ENCODE results near the gene DHRS1.

Gene DHRS1

GRCh38 chr14:24283796-24284460, 15.7 kb downstream of the DHRS1 start:
- H3K4me3 ChIP-seq (ENCODE audit: low read depth, low read length): no peak overlapping the region
- no peak for TF ChIP-seq MAX (IDR thresholded peaks at IDR 0.05; ENCODE audit: low read depth, low read length)
- no peak for DNase-seq (ENCODE audit: low read depth)

- DNase-seq (ENCODE audit: low read depth): no peak
- TF ChIP-seq MAX (IDR thresholded peaks at IDR 0.05; ENCODE audit: low read depth, low read length): no peak
- no peak for TF ChIP-seq MYC (IDR thresholded peaks at IDR 0.05; ENCODE audit: low read depth, low read length)
- TF ChIP-seq CTCF (IDR thresholded peaks at IDR 0.05; ENCODE audit: low read depth, low read length): no peak
- TF ChIP-seq POLR2A (IDR thresholded peaks at IDR 0.05; ENCODE audit: extremely low read depth, insufficient read length): no peak
- H3K4me3 ChIP-seq (ENCODE audit: low read depth, low read length): no peak overlapping the region
Measured at GRCh38 chr14:24282736-24283135, 16.8 kb downstream of the DHRS1 start.

DNA sequence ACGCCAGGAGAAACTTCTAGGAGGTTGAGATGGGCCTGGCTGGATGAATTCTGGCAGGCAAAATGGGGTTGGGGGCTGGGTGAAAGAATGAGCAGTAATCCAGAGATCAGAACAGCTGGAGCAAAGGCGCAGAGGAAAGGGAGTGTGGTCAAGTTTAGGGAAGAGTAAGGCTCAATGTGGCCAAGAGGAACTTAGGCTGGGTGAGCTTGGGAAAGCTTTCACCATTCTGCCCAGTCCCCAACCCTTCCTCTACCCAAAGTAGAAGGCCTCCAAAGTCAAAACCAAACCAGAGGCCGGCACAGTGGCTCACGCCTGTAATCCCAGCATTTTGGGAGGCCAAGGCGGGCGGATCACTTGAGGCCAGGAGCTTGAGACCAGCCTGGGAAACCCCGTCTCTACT, 17.9 kb downstream of the DHRS1 start:
- no peak overlapping the region for H3K4me3 ChIP-seq (ENCODE audit: low read depth, low read length)
- no peak for TF ChIP-seq MAX (IDR thresholded peaks at IDR 0.05; ENCODE audit: low read depth, low read length)
- no peak for TF ChIP-seq CTCF (IDR thresholded peaks at IDR 0.05; ENCODE audit: low read depth, low read length)
- TF ChIP-seq POLR2A (IDR thresholded peaks at IDR 0.05; ENCODE audit: extremely low read depth, insufficient read length): no peak
- TF ChIP-seq MYC (IDR thresholded peaks at IDR 0.05; ENCODE audit: low read depth, low read length): no peak
- DNase-seq (ENCODE audit: low read depth): no peak

GRCh38 chr14:24280797-24281460, 18.7 kb downstream of the DHRS1 start:
- TF ChIP-seq MYC (IDR thresholded peaks at IDR 0.05; ENCODE audit: low read depth, low read length): no peak
- TF ChIP-seq POLR2A (IDR thresholded peaks at IDR 0.05; ENCODE audit: extremely low read depth, insufficient read length): no peak
- no peak for TF ChIP-seq MAX (IDR thresholded peaks at IDR 0.05; ENCODE audit: low read depth, low read length)
- TF ChIP-seq CTCF (IDR thresholded peaks at IDR 0.05; ENCODE audit: low read depth, low read length): no peak
- no peak for DNase-seq (ENCODE audit: low read depth)
- H3K4me3 ChIP-seq (ENCODE audit: low read depth, low read length): no peak overlapping the region

DNA sequence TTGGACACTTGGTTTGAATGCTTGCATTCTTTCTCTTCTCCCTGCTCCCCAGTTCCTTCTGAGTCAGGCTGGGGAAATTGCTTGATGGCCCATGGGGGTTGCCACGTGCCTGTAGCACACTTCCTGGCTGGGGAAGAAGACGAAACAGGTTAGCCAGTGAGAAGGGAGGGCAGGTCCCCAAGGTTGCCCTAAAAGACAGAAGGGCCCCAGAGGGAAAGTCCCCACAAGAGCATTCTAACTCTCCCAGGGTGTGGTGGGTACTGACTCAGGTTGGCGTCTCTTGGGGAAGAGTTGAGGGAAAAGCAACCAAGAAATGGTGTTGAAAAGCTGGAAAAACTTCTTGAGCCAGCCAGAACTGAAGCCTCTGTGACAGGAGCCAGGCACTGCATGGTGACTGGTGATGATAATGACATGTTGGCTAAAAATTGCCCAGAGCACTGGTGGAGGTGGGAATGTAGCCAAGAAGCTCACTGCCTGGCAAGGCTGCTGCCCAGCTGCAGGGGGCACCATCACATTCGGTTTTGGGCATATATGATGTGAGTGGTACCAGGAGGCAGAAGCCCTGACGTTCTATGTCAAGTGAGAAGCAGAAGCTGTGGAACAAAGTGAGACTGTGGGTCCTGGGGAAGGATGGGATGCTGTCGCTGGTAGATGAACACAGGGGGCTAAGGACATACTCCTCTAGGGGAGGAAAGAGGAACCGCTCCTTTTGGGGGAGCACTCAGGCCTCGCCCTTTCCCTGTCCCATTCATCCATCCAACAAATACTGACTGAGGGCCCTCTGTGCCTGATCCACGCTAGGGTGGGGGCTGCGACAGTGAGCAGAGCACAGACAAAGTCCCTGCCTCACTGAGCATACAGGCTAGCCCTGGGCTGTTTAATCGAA, 20.0 kb downstream of the DHRS1 start:
- DNase-seq (ENCODE audit: low read depth): peak; percentile 58
- TF ChIP-seq CTCF (IDR thresholded peaks at IDR 0.05; ENCODE audit: low read depth, low read length) (peak; percentile 45), POLR2A (IDR thresholded peaks at IDR 0.05; ENCODE audit: extremely low read depth, insufficient read length) (no peak), MAX (IDR thresholded peaks at IDR 0.05; ENCODE audit: low read depth, low read length) (no peak), MYC (IDR thresholded peaks at IDR 0.05; ENCODE audit: low read depth, low read length) (no peak)

More for the DNA sequence above, 20.0 kb downstream of the DHRS1 start:
- no peak overlapping the region for H3K4me3 ChIP-seq (ENCODE audit: low read depth, low read length)
